LoVo (cell line): Measurements from ENCODE around the gene FOXC2.
"Not testable (repeated sequence)": the region's sequence is repeated elsewhere in the genome, so short reads cannot be mapped to it uniquely, and the experiment has no call there.

Source experiments
- DNase-seq: peaks from one replicate; pipeline ENCODE4 v3.0.0-alpha.2; 2016; ENCODE audit warnings: low spot score

Gene FOXC2

GRCh38 chr16:86587955-86588354, 21.3 kb downstream of the FOXC2 start:
- not testable (repeated sequence) for DNase-seq

- no peak for DNase-seq
Observed at GRCh38 chr16:86590501-86591144, 24.0 kb downstream of the FOXC2 start.

GRCh38 chr16:86591270-86591669, 24.6 kb downstream of the FOXC2 start:
- no peak for DNase-seq

- no peak for DNase-seq
Observed at GRCh38 chr16:86593913-86594620, 27.4 kb downstream of the FOXC2 start.

- no peak for DNase-seq
Observed at GRCh38 chr16:86594721-86595120, 28.1 kb downstream of the FOXC2 start.

GRCh38 chr16:86595983-86596605, 29.5 kb downstream of the FOXC2 start:
- no peak for DNase-seq

GRCh38 chr16:86597126-86597879, 30.7 kb downstream of the FOXC2 start:
- no peak for DNase-seq

- DNase-seq: no peak
Observed at GRCh38 chr16:86597880-86598606, 31.4 kb downstream of the FOXC2 start.

GRCh38 chr16:86598607-86599565, 32.3 kb downstream of the FOXC2 start:
- DNase-seq: no peak

GRCh38 chr16:86601356-86601755, 34.7 kb downstream of the FOXC2 start:
- no peak for DNase-seq

GRCh38 chr16:86602521-86602920, 35.9 kb downstream of the FOXC2 start:
- no peak for DNase-seq

GRCh38 chr16:86604436-86605193, 38.0 kb downstream of the FOXC2 start:
- DNase-seq: no peak

GRCh38 chr16:86605950-86606349, 39.3 kb downstream of the FOXC2 start:
- no peak for DNase-seq

GRCh38 chr16:86608301-86608747, 41.7 kb downstream of the FOXC2 start:
- no peak for DNase-seq

GRCh38 chr16:86609115-86609514, 42.5 kb downstream of the FOXC2 start:
- DNase-seq: no peak

- DNase-seq: no peak
Observed at GRCh38 chr16:86609661-86610060, 43.0 kb downstream of the FOXC2 start.

GRCh38 chr16:86610779-86611524, 44.3 kb downstream of the FOXC2 start:
- DNase-seq: no peak

- no peak for DNase-seq
Observed at GRCh38 chr16:86611525-86611855, 44.9 kb downstream of the FOXC2 start.

GRCh38 chr16:86611941-86612340, 45.3 kb downstream of the FOXC2 start:
- DNase-seq: no peak
